Measurements from ENCODE around the gene GARS1.

- TF ChIP-seq CTCF (IDR thresholded peaks at IDR 0.05) (no peak), EP300 (IDR thresholded peaks at IDR 0.05) (no peak), POLR2A (IDR thresholded peaks at IDR 0.05) (no peak)
Observed at GRCh38 chr7:30616318-30616717, 21.6 kb downstream of the GARS1 start.

Measured in ovary (tissue), 3 donors.